Progenitor cell of endocrine pancreas (in vitro differentiated cells): ENCODE data around the gene TPRG1L. TPM values are rescaled to one million over a fixed set of nuclear protein-coding genes. Genes with fewer than 3 reads are reported as not detected.

Experiments
- DNase-seq: peaks from one replicate; pipeline ENCODE4 v3.0.0; 2021; ENCODE audit warnings: low spot score; ENCODE audit not compliant: unreplicated experiment
- H3K27ac Mint-ChIP-seq: 2 replicates; pipeline ENCODE4 v1.8.0; 2021; ENCODE audit warnings: mild to moderate bottlenecking, moderate library complexity, mixed read lengths
- H3K27me3 Mint-ChIP-seq: 2 replicates; pipeline ENCODE4 v1.8.0; 2021; ENCODE audit warnings: mixed read lengths
- H3K36me3 Mint-ChIP-seq: 2 replicates; pipeline ENCODE4 v1.8.0; 2022; ENCODE audit warnings: mixed read lengths; ENCODE audit not compliant: insufficient read depth
- H3K4me1 Mint-ChIP-seq: 2 replicates; pipeline ENCODE4 v1.8.0; 2021; ENCODE audit warnings: low read depth, mixed read lengths
- H3K4me3 Mint-ChIP-seq: 2 replicates; pipeline ENCODE4 v1.8.0; 2021; ENCODE audit warnings: low read depth, mild to moderate bottlenecking, moderate library complexity, mixed read lengths
- H3K9me3 Mint-ChIP-seq: 2 replicates; pipeline ENCODE4 v1.8.0; 2021; ENCODE audit warnings: low read depth, mixed read lengths
- CTCF ChIP-seq: fragments of 200-600 bp; sonication (generic); IDR thresholded peaks from one replicate; pipeline ENCODE4 v1.5.0; 2021; ENCODE audit warnings: antibody characterized with exemption, mild to moderate bottlenecking; ENCODE audit not compliant: unreplicated experiment
- total RNA-seq: library from RNA; stranded (reverse); gene quantifications from 2 replicates; pipeline ENCODE4 v1.2.1, GENCODE V29; 2021

The TPRG1L gene
- total RNA-seq, 1 donor from 2014 or later: 31.4 TPM

DNA sequence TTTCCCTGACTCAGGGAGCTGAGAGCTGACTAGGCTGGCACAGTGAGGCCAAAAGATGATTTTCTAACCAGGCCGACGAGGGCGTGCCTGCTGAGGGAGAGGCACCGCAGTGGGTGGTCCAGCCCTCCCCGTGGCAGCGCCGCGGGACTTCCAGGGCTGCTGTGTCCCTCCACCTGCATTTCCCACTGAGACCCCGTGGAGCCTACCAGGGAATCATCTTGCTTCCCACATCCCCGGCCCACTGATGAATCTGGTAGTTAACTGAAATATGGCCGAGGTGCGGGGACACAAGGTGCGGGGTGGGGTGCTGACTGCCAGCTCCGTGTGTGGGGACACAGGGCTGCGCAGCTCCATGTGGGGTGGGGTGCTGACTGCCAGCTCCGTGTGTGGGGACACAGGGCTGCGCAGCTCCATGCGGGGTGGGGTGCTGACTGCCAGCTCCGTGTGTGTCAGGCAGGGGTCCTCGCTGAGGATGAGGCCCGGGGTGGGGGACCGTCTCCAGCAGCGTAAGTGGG, 14.6 kb downstream of the TPRG1L start:
- no peaks in the 10 kb centered on the region for H3K9me3 Mint-ChIP-seq
- TF ChIP-seq CTCF: no peak
- no peak for DNase-seq
- H3K27me3 Mint-ChIP-seq: no peaks in the 10 kb centered on the region
- H3K4me1 Mint-ChIP-seq: no peaks in the 10 kb centered on the region
- H3K36me3 Mint-ChIP-seq: peaks cover 9% of the 10 kb centered on the region
- H3K27ac Mint-ChIP-seq: no peak overlapping the region
- H3K4me3 Mint-ChIP-seq: no peak overlapping the region

DNA sequence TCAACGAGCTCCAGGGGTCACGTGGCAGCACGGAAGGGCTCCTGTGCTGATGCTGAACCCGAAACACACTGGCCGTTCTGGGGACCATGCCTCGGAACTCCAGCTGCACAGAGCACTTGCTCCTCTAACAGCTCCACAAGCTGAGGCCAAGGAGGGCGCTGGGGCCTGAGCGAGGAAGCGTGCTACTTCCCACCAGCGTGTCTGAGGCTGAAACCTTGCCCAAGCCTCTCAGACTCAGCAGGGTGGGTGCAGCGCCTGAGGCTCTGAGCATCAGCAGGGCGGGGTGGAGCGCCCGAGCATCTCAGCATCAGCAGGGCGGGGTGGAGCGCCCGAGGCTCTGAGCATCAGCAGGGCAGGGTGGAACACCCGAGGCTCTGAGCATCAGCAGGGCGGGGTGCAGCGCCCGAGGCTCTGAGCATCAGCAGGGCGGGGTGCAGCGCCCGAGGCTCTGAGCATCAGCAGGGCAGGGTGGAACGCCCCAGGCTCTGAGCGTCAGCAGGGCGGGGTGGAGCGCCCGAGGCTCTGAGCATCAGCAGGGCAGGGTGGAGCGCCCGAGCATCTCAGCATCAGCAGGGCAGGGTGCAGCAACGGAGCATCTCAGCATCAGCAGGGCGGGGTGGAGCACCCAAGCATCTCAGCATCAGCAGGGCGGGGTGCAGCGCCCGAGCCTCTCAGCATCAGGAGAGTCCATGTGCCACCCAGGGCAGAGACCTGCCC, 15.5 kb downstream of the TPRG1L start:
- DNase-seq: no peak
- H3K9me3 Mint-ChIP-seq: no peaks in the 10 kb centered on the region

GRCh38 chr1:3641046-3641760, 16.4 kb downstream of the TPRG1L start:
- Mint-ChIP-seq H3K36me3 (peaks cover 11% of the 10 kb centered on the region), H3K27ac (no peak overlapping the region), H3K27me3 (no peaks in the 10 kb centered on the region), H3K9me3 (no peaks in the 10 kb centered on the region), H3K4me3 (no peak overlapping the region), H3K4me1 (no peaks in the 10 kb centered on the region)
- no peak for DNase-seq
- TF ChIP-seq CTCF: no peak

More for the DNA sequence above, 15.5 kb downstream of the TPRG1L start:
- Mint-ChIP-seq H3K27me3 (no peaks in the 10 kb centered on the region), H3K4me3 (no peak overlapping the region), H3K36me3 (peaks cover 8% of the 10 kb centered on the region), H3K27ac (no peak overlapping the region), H3K4me1 (no peaks in the 10 kb centered on the region)
- TF ChIP-seq CTCF: no peak

DNA sequence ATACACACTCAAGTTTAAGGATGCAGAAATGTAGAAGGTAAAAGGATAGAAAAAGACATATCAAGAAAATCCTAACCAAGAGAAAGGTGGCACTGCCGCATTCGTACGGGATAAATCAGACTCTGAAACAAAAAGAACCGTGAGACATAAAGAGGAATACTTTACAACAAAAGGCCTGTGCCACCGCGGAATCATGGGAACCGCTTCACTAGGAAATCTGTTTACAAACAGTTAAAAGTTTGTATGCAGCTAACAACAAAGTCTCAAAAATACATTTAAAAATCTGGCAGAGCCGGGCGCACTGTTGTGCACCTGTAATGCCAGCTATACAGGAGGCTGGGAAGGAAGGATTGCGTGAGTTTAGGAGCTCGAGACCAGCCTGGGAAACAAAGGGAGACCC, 17.0 kb downstream of the TPRG1L start:
- Mint-ChIP-seq H3K4me1 (no peaks in the 10 kb centered on the region), H3K27ac (no peak overlapping the region), H3K27me3 (no peaks in the 10 kb centered on the region), H3K36me3 (peaks cover 10% of the 10 kb centered on the region), H3K9me3 (no peaks in the 10 kb centered on the region), H3K4me3 (no peak overlapping the region)
- TF ChIP-seq CTCF: no peak
- DNase-seq: no peak

GRCh38 chr1:3642919-3643675, 18.3 kb downstream of the TPRG1L start:
- H3K4me3 Mint-ChIP-seq: no peak overlapping the region
- H3K9me3 Mint-ChIP-seq: no peaks in the 10 kb centered on the region
- H3K27me3 Mint-ChIP-seq: no peaks in the 10 kb centered on the region
- H3K27ac Mint-ChIP-seq: no peak overlapping the region
- no peaks in the 10 kb centered on the region for H3K4me1 Mint-ChIP-seq
- DNase-seq: no peak
- peaks cover 11% of the 10 kb centered on the region for H3K36me3 Mint-ChIP-seq
- TF ChIP-seq CTCF: no peak
